GM12891 (cell line): ENCODE measurements around the gene XRCC6.
"Not testable (repeated sequence)": the region's sequence is repeated elsewhere in the genome, so short reads cannot be mapped to it uniquely, and the experiment has no call there.

Experiments used
- DNase-seq: peaks from one replicate; pipeline ENCODE4 v3.0.0; 2011; ENCODE audit warnings: low spot score; ENCODE audit not compliant: insufficient read length
- FAIRE-seq: peaks from 2 replicates; lab custom pipeline; 2011; peaks lifted over from hg19 to GRCh38; lab: Jason Lieb, UNC
- PAX5 ChIP-seq: IDR thresholded peaks from 2 replicates; pipeline ENCODE4 v1.6.1; 2011; ENCODE audit warnings: low read length, moderate library complexity, mild to moderate bottlenecking; ENCODE audit not compliant: insufficient read depth, severe bottlenecking
- POLR2A ChIP-seq: IDR thresholded peaks from 2 replicates; pipeline ENCODE4 v1.6.1; 2011; ENCODE audit warnings: low read depth, low read length, control low read depth
- POLR2AphosphoS5 ChIP-seq: IDR thresholded peaks from 2 replicates; pipeline ENCODE4 v1.6.1; 2011; ENCODE audit warnings: low read depth, low read length, control low read depth
- POU2F2 ChIP-seq: IDR thresholded peaks from 2 replicates; pipeline ENCODE4 v1.6.1; 2011; ENCODE audit warnings: low read depth, mild to moderate bottlenecking, control low read depth, low read length, moderate library complexity
- SPI1 ChIP-seq: IDR thresholded peaks from 2 replicates; pipeline ENCODE4 v1.6.1; 2011; ENCODE audit warnings: low read depth, low read length, control low read depth
- TAF1 ChIP-seq: IDR thresholded peaks from 2 replicates; pipeline ENCODE4 v1.6.1; 2011; ENCODE audit warnings: low read depth, low read length, control low read depth

XRCC6 gene

GRCh38 chr22:41660416-41660815, 39.3 kb downstream of the XRCC6 start:
- DNase-seq (no peak), FAIRE-seq (peak; percentile 28)
- TF ChIP-seq TAF1 (no peak), POLR2AphosphoS5 (no peak), POLR2A (no peak), PAX5 (no peak), POU2F2 (no peak), SPI1 (no peak)

GRCh38 chr22:41661088-41661487, 40.0 kb downstream of the XRCC6 start:
- TF ChIP-seq TAF1 (no peak), SPI1 (no peak), POLR2AphosphoS5 (no peak), POU2F2 (no peak), PAX5 (no peak)
- DNase-seq, result no peak
- no peak for FAIRE-seq

GRCh38 chr22:41661713-41662112, 40.6 kb downstream of the XRCC6 start:
- TF ChIP-seq POLR2AphosphoS5 (no peak), TAF1 (no peak), PAX5 (no peak), POU2F2 (no peak), SPI1 (no peak), POLR2A (no peak)
- FAIRE-seq (no peak), DNase-seq (no peak)

- FAIRE-seq, DNase-seq: not testable (repeated sequence)
Observed at GRCh38 chr22:41663594-41663993, 42.5 kb downstream of the XRCC6 start.

GRCh38 chr22:41664490-41664889, 43.4 kb downstream of the XRCC6 start:
- DNase-seq (no peak), FAIRE-seq (no peak)
- TF ChIP-seq PAX5 (no peak), TAF1 (no peak), SPI1 (no peak), POLR2A (no peak; the same call in 1 of the 2 replicates), POLR2AphosphoS5 (no peak), POU2F2 (no peak)

GRCh38 chr22:41664951-41665350, 43.9 kb downstream of the XRCC6 start:
- FAIRE-seq (no peak), DNase-seq (no peak)
- no peak for TF ChIP-seq PAX5
- no peak for TF ChIP-seq SPI1
- no peak for TF ChIP-seq POLR2AphosphoS5
- TF ChIP-seq POU2F2, result no peak
- TF ChIP-seq TAF1, result no peak
- no peak for TF ChIP-seq POLR2A

- TF ChIP-seq POLR2A (no peak), SPI1 (no peak), POLR2AphosphoS5 (no peak), PAX5 (no peak), TAF1 (no peak), POU2F2 (no peak)
- no peak for FAIRE-seq
- DNase-seq, result no peak
Observed at GRCh38 chr22:41668971-41669911, 48.1 kb downstream of the XRCC6 start.

- FAIRE-seq, DNase-seq: not testable (repeated sequence)
Observed at GRCh38 chr22:41672096-41672495, 51.0 kb downstream of the XRCC6 start.

- TF ChIP-seq POLR2AphosphoS5 (no peak), POLR2A (no peak; the same call in 1 of the 2 replicates), TAF1 (no peak), PAX5 (no peak), SPI1 (no peak), POU2F2 (no peak)
- FAIRE-seq (no peak), DNase-seq (no peak)
Observed at GRCh38 chr22:41672780-41673509, 51.9 kb downstream of the XRCC6 start.

- DNase-seq, result no peak
- no peak for FAIRE-seq
- TF ChIP-seq PAX5 (no peak), POLR2A (no peak), POLR2AphosphoS5 (no peak), POU2F2 (no peak), TAF1 (no peak), SPI1 (no peak)
Observed at GRCh38 chr22:41674846-41675340, 53.8 kb downstream of the XRCC6 start.
